DOHH2 (cell line): ENCODE data around the gene GLS.

Source experiments
- CTCF ChIP-seq: fragments of 200-600 bp; sonication (generic); IDR thresholded peaks from one replicate; pipeline ENCODE4 v1.5.1; 2014; ENCODE audit warnings: antibody characterized with exemption, mild to moderate bottlenecking, low read depth, low read length; ENCODE audit not compliant: poor library complexity, severe bottlenecking
- EZH2phosphoT487 ChIP-seq: fragments of 200-600 bp; sonication (generic); IDR thresholded peaks from 2 replicates; pipeline ENCODE4 v1.6.1; 2017; ENCODE audit warnings: borderline replicate concordance, mild to moderate bottlenecking, antibody characterized with exemption, low read length, moderate library complexity, mixed read lengths

- TF ChIP-seq CTCF (no peak), EZH2phosphoT487 (no peak)
These were observed 23.3 kb downstream of the GLS start for GRCh38 chr2:190903693-190904450.
